Caki2 (cell line): ENCODE measurements around the gene RPL37. TPM values are rescaled to one million over a fixed set of nuclear protein-coding genes. Genes with fewer than 3 reads are reported as not detected.

ENCODE experiments used
- DNase-seq: peaks from one replicate; pipeline ENCODE4 v3.0.0-alpha.2; 2015; ENCODE audit warnings: low read depth
- in situ Hi-C: cut with HindIII; loops from 2 replicates; pipeline ENCODE4 v1.10.0; 2016; ENCODE audit warnings: low sequenced_read_pairs, low pct_unique_long_range_greater_than_20kb, mixed read lengths
- total RNA-seq: library from RNA; depleted of rRNA; stranded (reverse); fragments of >200 nt; shearing (Covaris generic); gene quantifications from 2 replicates; pipeline ENCODE4 v1.2.3, GENCODE V29; 2014; ENCODE audit warnings: low replicate concordance; rRNA removed

RPL37 gene
- total RNA-seq, 1 experiment from 2014 or later = 170 TPM

DNA sequence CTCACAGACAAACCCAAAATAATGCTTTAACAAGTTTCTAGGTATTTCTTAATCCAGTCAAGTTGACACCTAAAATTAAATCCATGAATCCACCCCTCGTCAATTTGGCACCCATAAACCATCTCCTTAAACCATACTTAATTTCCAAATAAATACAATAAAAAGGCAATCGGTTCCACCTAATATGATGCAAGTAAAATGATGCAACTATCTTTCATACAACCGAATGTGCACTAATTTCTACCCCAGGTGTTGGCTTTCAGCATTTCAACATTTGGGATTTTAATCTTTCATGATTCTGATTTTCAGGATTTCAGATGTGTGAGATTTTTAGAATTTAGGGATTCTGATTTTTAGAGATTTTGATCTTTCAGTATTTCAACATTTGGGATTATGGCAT lies 54.2 kb downstream of the RPL37 start:
- in situ Hi-C loops = no loop called here
- no peak for DNase-seq

DNA sequence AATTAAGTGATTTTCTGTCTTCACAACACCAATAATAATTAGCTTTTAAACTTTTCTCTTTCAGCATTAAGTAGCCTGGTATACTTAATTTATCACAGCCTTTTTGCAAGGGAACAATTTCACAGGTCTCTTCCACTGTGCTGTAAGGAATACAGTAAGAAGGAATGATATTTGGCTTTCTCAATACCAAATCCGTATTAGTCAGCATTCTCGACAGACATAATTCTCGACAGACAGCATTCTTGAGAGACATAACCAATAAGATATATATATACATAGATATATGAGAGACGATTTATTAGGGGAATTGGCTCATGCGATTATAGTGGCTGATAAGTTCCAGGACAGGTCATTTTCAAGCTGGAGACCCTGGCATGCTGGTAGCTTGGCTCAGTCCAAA lies 54.8 kb downstream of the RPL37 start:
- in situ Hi-C loops = no loop called here
- DNase-seq = no peak

DNA sequence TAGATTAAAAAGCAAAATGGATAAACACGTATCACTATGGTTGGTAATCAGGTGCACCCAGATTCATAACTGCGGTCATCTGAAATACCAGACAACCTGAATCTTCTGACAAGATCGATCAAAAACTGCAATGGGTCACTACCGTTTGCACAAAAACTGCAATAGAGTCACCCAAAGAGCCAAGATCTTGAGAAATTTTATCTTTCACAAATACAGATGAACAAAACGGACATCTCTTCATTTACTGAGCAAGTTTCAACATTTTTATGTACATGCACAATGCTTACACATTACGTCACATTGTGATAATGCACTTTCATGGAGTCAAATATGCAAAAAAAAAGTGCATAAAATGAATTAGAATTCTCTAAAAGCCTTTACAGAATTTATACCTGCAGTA lies 55.5 kb downstream of the RPL37 start:
- no peak for DNase-seq
- in situ Hi-C loops = no loop called here

DNA sequence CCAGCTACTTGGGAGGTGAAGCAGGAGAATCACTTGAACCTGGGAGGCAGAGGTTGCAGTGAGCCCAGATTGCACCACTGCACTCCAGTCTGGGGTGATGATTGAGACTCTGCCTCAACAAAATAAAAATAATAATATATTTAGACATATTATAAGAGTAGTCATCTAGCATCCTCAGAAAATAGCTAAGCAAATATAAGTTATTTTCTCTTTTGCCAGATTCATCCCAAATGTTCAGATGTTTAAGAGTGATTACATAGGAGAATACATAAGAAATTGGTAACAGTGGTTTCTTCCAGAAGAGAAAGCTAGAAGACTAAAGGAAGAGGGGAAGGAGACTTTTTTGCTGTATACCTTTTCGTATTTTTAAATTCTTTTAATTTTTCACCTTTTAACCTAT lies 56.9 kb downstream of the RPL37 start:
- in situ Hi-C loops = no loop called here
- DNase-seq = no peak

- DNase-seq = no peak
- in situ Hi-C loops = no loop called here
These were observed 58.4 kb downstream of the RPL37 start for GRCh38 chr5:40776658-40776977.

GRCh38 chr5:40775846-40776657 lies 59.0 kb downstream of the RPL37 start:
- in situ Hi-C loops = no loop called here

More at GRCh38 chr5:40775846-40776657, 59.0 kb downstream of the RPL37 start:
- DNase-seq = no peak

Other genes with a start within 250 kb of the RPL37 start
- gene PTGER4, start 155.3 kb downstream of the RPL37 start, total RNA-seq = 3.4 and 7.5 TPM in 2 replicates
- gene TTC33, start 79.3 kb downstream of the RPL37 start, total RNA-seq = 8.8 and 9.4 TPM in 2 replicates
- gene PRKAA1, start 36.8 kb downstream of the RPL37 start, total RNA-seq = 19.8 and 83.2 TPM in 2 replicates
- 0.06 TPM in 1 of 2 replicates, not detected in the other for gene CARD6, start 6.1 kb upstream of the RPL37 start, total RNA-seq
- not detected in 2 replicates for gene C7, start 74.3 kb upstream of the RPL37 start, total RNA-seq
- not detected in 2 replicates for gene MROH2B, start 236.1 kb upstream of the RPL37 start, total RNA-seq